H9 (cell line): Measurements from ENCODE around the gene RNF126. TPM values are rescaled to one million over a fixed set of nuclear protein-coding genes. Genes with fewer than 3 reads are reported as not detected.

ENCODE experiments used
- DNase-seq: peaks from one replicate; pipeline ENCODE4 v3.0.0-alpha.2; 2017
- H2AFZ ChIP-seq: one replicate; pipeline ENCODE4 v1.6.1; 2013; ENCODE audit warnings: mild to moderate bottlenecking, low read length, control low read depth, moderate library complexity
- H2AK5ac ChIP-seq: 2 replicates; pipeline ENCODE4 v1.6.1; 2013; ENCODE audit warnings: low read length, control low read depth, mixed read lengths; ENCODE audit not compliant: insufficient read length
- H2BK120ac ChIP-seq: one replicate; pipeline ENCODE4 v1.6.1; 2013; ENCODE audit warnings: low read depth, mild to moderate bottlenecking, low read length, control low read depth, inconsistent platforms; ENCODE audit not compliant: poor library complexity, severe bottlenecking
- H2BK12ac ChIP-seq: 2 replicates; pipeline ENCODE4 v1.6.1; 2013; ENCODE audit warnings: low read length, control low read depth, mixed read lengths, low read depth; ENCODE audit not compliant: insufficient read length
- H2BK15ac ChIP-seq: 2 replicates; pipeline ENCODE4 v1.6.1; 2013; ENCODE audit warnings: low read depth, low read length, control low read depth
- H2BK20ac ChIP-seq: one replicate; pipeline ENCODE4 v1.6.1; 2013; ENCODE audit warnings: low read depth, mild to moderate bottlenecking, low read length, control low read depth, inconsistent platforms; ENCODE audit not compliant: poor library complexity, severe bottlenecking
- H2BK5ac ChIP-seq: 2 replicates; pipeline ENCODE4 v1.6.1; 2013; ENCODE audit warnings: low read length, control low read depth, mixed read lengths; ENCODE audit not compliant: insufficient read length
- H3K14ac ChIP-seq: 2 replicates; pipeline ENCODE4 v1.6.1; 2013; ENCODE audit warnings: low read length, control low read depth; ENCODE audit not compliant: insufficient read depth
- H3K18ac ChIP-seq: 2 replicates; pipeline ENCODE4 v1.6.1; 2013; ENCODE audit warnings: low read depth, mild to moderate bottlenecking, mixed read lengths, low read length, control low read depth; ENCODE audit not compliant: insufficient read length
- H3K23ac ChIP-seq: 2 replicates; pipeline ENCODE4 v1.6.1; 2013; ENCODE audit warnings: low read length, control low read depth, mixed read lengths, low read depth; ENCODE audit not compliant: insufficient read length
- H3K23me2 ChIP-seq: 2 replicates; pipeline ENCODE4 v1.6.1; 2013; ENCODE audit warnings: low read depth, mild to moderate bottlenecking, mixed read lengths, low read length, control low read depth; ENCODE audit not compliant: insufficient read length, poor library complexity, severe bottlenecking
- H3K27ac ChIP-seq: 2 replicates; pipeline ENCODE4 v1.5.1; 2013; ENCODE audit warnings: low read length, control low read depth, mixed read lengths, low read depth; ENCODE audit not compliant: insufficient read length
- H3K27me3 ChIP-seq: 2 replicates; pipeline ENCODE4 v1.6.1; 2013; ENCODE audit warnings: low read length, control low read depth, inconsistent platforms; ENCODE audit not compliant: insufficient read depth
- H3K4ac ChIP-seq: 2 replicates; pipeline ENCODE4 v1.6.1; 2013; ENCODE audit warnings: low read depth, mild to moderate bottlenecking, control low read depth, inconsistent platforms, low read length, moderate library complexity
- H3K4me1 ChIP-seq: 2 replicates; pipeline ENCODE4 v1.6.1; 2013; ENCODE audit warnings: low read length, control low read depth, inconsistent platforms; ENCODE audit not compliant: insufficient read depth
- H3K4me2 ChIP-seq: 2 replicates; pipeline ENCODE4 v1.6.1; 2013; ENCODE audit warnings: low read length, control low read depth, mixed read lengths; ENCODE audit not compliant: insufficient read length, insufficient read depth
- H3K56ac ChIP-seq: 2 replicates; pipeline ENCODE4 v1.6.1; 2013; ENCODE audit warnings: low read depth, mild to moderate bottlenecking, mixed read lengths, low read length, control low read depth; ENCODE audit not compliant: insufficient read length
- H3K79me1 ChIP-seq: 2 replicates; pipeline ENCODE4 v1.6.1; 2013; ENCODE audit warnings: low read depth, mild to moderate bottlenecking, moderate library complexity, low read length, control low read depth, inconsistent platforms; ENCODE audit not compliant: insufficient read depth, poor library complexity, severe bottlenecking
- H3K79me2 ChIP-seq: 2 replicates; pipeline ENCODE4 v1.6.1; 2013; ENCODE audit warnings: low read length, control low read depth, inconsistent platforms; ENCODE audit not compliant: insufficient read depth
- H3K9ac ChIP-seq: 2 replicates; pipeline ENCODE4 v1.6.1; 2013; ENCODE audit warnings: low read length, control low read depth, mixed read lengths; ENCODE audit not compliant: insufficient read length; ENCODE audit errors: extremely low read depth
- H3K9me3 ChIP-seq: one replicate; pipeline ENCODE4 v1.6.1; 2013; ENCODE audit warnings: low read depth, low read length, inconsistent platforms; ENCODE audit not compliant: control insufficient read depth
- H3T11ph ChIP-seq: one replicate; pipeline ENCODE4 v1.6.1; 2013; ENCODE audit warnings: mild to moderate bottlenecking, low read length, control low read depth, inconsistent platforms
- H4K20me1 ChIP-seq: one replicate; pipeline ENCODE4 v1.6.1; 2013; ENCODE audit not compliant: control insufficient read depth, insufficient read length, insufficient read depth
- H4K5ac ChIP-seq: 2 replicates; pipeline ENCODE4 v1.6.1; 2013; ENCODE audit warnings: low read depth, mild to moderate bottlenecking, mixed read lengths, low read length, control low read depth; ENCODE audit not compliant: insufficient read length
- H4K8ac ChIP-seq: replicated peaks from 2 replicates; pipeline ENCODE4 v1.6.1; 2013; ENCODE audit warnings: low read length, control low read depth, mixed read lengths, low read depth; ENCODE audit not compliant: insufficient read length
- H4K91ac ChIP-seq: 2 replicates; pipeline ENCODE4 v1.6.1; 2013; ENCODE audit warnings: low read depth, mild to moderate bottlenecking, moderate library complexity, mixed read lengths, low read length, control low read depth; ENCODE audit not compliant: insufficient read length
- H3K27ac Mint-ChIP-seq, 3 experiments: 2 replicates in 2 of 3; 3 replicates in 1 of 3; pipeline ENCODE4 v1.8.0; 2020 to 2021; ENCODE audit warnings: mixed read lengths in 3 of 3, mild to moderate bottlenecking in 1 of 3, moderate library complexity in 1 of 3
- H3K27me3 Mint-ChIP-seq: 2 replicates; pipeline ENCODE4 v1.8.0; 2021; ENCODE audit warnings: low read depth, mild to moderate bottlenecking, moderate library complexity, mixed read lengths
- H3K36me3 Mint-ChIP-seq, 3 experiments: 2 replicates in 2 of 3; 3 replicates in 1 of 3; pipeline ENCODE4 v1.8.0; 2020 to 2021; ENCODE audit warnings: low read depth in 3 of 3, mixed read lengths in 3 of 3; ENCODE audit not compliant: insufficient read depth in 1 of 3
- H3K4me1 Mint-ChIP-seq, 2 experiments: 2 replicates each; pipeline ENCODE4 v1.8.0; 2020; ENCODE audit warnings: mixed read lengths in 2 of 2
- H3K4me3 Mint-ChIP-seq, 2 experiments: 2 replicates in 1 of 2; 3 replicates in 1 of 2; pipeline ENCODE4 v1.8.0; 2020 to 2021; ENCODE audit warnings: mild to moderate bottlenecking in 2 of 2, mixed read lengths in 2 of 2, moderate library complexity in 1 of 2
- H3K9me3 Mint-ChIP-seq, 2 experiments: 2 replicates in 1 of 2; 3 replicates in 1 of 2; pipeline ENCODE4 v1.8.0; 2020; ENCODE audit warnings: mild to moderate bottlenecking in 2 of 2, mixed read lengths in 2 of 2, moderate library complexity in 1 of 2
- CTCF ChIP-seq: fragments of 200-600 bp; sonication (generic); conservative IDR thresholded peaks from 3 replicates; pipeline ENCODE4 v1.8.0; 2021; ENCODE audit warnings: antibody characterized with exemption, mild to moderate bottlenecking
- WGBS: extraction: QIAGEN DNeasy Blood & Tissue Kit; methylation state at CpG from one replicate; pipeline ENCODE4 v1.1.7; 2013; ENCODE audit warnings: missing lambda C conversion rate, low lambda C conversion rate, mixed read lengths; ENCODE audit not compliant: insufficient read length; ENCODE audit errors: extremely low coverage; 5-methylcytosine and 5-hydroxymethylcytosine counted together
- total RNA-seq: library from RNA; stranded (reverse); gene quantifications from 2 replicates; pipeline ENCODE4 v1.2.1, GENCODE V29; 2021

RNF126 gene
- total RNA-seq, 1 experiment from 2014 or later: 81.9 TPM

GRCh38 chr19:674282-675151, 11.5 kb upstream of the RNF126 start:
- Mint-ChIP-seq H3K27ac (no peak overlapping the region; a peak in 1 of 7 replicates), H3K4me3 (no peak overlapping the region), H3K36me3 (no peaks in the 10 kb centered on the region), H3K4me1 (peaks cover 0 to 10% of the 10 kb centered on the region in 2 experiments; a peak in 2 of 4 replicates), H3K9me3 (no peaks in the 10 kb centered on the region), H3K27me3 (peaks cover 53% of the 10 kb centered on the region)
- Histone ChIP-seq H4K91ac (no peak overlapping the region), H3K27ac (no peak overlapping the region), H4K20me1 (no peaks in the 10 kb centered on the region), H2AFZ (no peak overlapping the region), H2BK120ac (no peak overlapping the region), H3K4ac (no peak overlapping the region), H3K23ac (no peak overlapping the region), H2AK5ac (no peak overlapping the region), H3T11ph (no peak overlapping the region), H4K5ac (no peak overlapping the region), H2BK12ac (no peak overlapping the region), H3K14ac (no peak overlapping the region), H3K79me2 (no peaks in the 10 kb centered on the region), H3K56ac (no peak overlapping the region), H2BK5ac (no peak overlapping the region), H3K9me3 (no peaks in the 10 kb centered on the region), H3K79me1 (no peaks in the 10 kb centered on the region), H2BK15ac (no peak overlapping the region), H3K4me2 (no peak overlapping the region), H3K18ac (no peak overlapping the region), H3K27me3 (no peaks in the 10 kb centered on the region; the same call in 1 of the 2 replicates), H3K4me1 (no peaks in the 10 kb centered on the region), H3K9ac (no peak overlapping the region), H4K8ac (no peak overlapping the region), H2BK20ac (no peak overlapping the region), H3K23me2 (peaks cover 6% of the 10 kb centered on the region)
- no CpG with 5 or more reads among the region's 38 CpGs for WGBS
- no peak for TF ChIP-seq CTCF
- no peak for DNase-seq
